GM19468 (cell line): ENCODE results near the gene MAP2.

ENCODE experiments used
- ATAC-seq: cut with Tn5 transposase; IDR thresholded peaks from one replicate; pipeline ENCODE4 v1.9.1; 2021; ENCODE audit warnings: mild to moderate bottlenecking, moderate library complexity, moderate number of reproducible peaks; ENCODE audit not compliant: unreplicated experiment; ENCODE audit errors: extremely low read depth

MAP2 gene

GRCh38 chr2:209687323-209687969 is 263.6 kb downstream of the MAP2 start:
- ATAC-seq: no peak

DNA sequence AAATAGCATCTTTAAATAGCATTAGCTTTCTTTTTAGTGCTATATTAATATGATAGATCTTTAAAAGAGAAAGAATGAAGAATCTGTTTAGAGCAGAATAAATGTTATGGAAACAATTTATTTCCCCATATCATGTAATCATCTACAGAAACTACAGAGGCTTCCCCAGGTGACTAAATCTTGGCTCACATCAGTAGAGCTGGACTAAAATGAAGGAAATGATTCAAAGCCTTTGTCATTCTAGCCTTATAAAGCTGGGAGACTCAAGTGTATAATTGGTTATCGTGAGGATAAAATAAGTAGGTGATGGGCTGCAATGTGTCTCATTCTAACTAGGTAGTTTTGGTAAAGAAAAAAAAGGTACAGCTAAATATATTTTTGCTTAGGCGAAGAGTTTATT is 264.5 kb downstream of the MAP2 start:
- ATAC-seq: no peak

- ATAC-seq: no peak
Observed at GRCh38 chr2:209690029-209690754, 266.3 kb downstream of the MAP2 start.

- no peak for ATAC-seq
Observed at GRCh38 chr2:209694748-209695147, 270.9 kb downstream of the MAP2 start.

- ATAC-seq: peak; percentile 66
Observed at GRCh38 chr2:209696836-209697711, 273.2 kb downstream of the MAP2 start.

- no peak for ATAC-seq
Observed at GRCh38 chr2:209702775-209703174, 278.9 kb downstream of the MAP2 start.

DNA sequence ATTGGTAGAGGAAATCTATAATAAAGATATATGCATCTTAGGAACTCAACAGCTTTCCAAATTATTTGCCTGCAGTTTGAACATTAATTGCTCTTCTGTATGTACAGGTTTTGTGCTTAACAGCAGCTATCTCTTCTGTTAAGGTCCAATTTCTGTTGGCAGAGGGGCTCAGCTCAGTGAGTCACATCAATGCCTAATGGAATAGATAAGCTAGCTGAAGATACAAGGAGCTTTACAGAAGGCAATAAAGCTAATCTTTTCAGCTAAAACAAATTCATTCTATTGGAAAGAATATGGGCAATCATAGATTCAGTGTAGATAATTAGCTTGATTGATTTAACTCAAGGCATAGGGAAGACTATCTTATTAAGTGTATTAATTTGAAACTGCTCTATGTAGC is 289.4 kb downstream of the MAP2 start:
- no peak for ATAC-seq

GRCh38 chr2:209719034-209719433 is 295.2 kb downstream of the MAP2 start:
- ATAC-seq: no peak

GRCh38 chr2:209721497-209721896 is 297.6 kb downstream of the MAP2 start:
- ATAC-seq: no peak

DNA sequence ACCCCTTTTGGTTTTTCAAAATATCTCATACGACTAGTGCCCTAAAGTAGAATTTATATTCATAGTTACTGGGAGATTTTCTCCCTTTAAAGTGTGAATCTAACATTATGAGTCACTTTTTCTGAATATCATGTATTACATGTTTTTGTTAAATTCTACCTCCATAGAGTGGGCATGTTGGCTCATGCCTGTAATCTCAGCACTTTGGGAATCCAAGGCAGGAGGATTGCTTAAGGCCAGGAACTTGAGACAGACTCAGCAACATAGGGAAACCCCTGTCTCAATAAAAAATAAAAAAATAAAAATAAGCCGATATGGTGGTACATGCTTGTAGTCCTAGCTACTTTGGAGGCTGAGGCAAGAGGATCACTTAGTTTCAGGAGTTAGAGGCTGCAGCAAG is 302.5 kb downstream of the MAP2 start:
- ATAC-seq: no peak

DNA sequence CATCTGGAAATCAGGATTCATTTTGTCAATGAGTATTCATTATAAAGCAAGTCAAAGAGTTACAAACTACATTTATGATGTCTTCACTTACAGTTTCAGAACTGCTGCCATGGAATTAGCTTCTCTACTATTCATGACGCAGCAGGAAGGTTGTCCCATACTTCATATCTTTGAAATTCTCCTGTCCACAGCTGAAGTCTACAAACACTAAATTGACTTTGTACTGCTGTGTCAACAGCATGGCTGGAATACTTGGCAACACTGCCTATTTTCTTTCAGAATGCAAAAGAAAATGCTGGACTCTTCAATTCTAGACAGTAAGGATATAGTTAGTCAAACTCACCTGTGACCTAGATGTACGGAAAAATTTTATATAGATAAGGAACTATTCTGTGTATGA is 303.2 kb downstream of the MAP2 start:
- no peak for ATAC-seq

DNA sequence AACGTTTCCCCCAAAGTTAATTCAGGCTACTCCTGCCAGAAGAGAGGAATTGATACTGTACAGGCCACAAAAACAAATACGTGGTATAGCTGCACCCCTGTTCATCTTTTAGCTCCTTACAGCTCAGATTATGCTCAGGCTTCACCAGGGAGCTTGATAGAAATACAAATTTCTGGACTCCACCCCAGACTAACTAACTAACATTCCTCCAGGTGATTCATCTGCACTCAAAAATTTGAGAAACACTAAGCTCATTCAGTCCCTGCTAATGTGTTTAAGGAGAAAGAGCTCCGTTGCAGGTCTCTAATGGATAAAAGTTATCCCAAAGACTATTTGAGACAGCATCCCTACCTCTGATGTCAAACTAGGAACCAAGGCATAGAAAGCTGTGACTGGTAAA is 311.0 kb downstream of the MAP2 start:
- no peak for ATAC-seq

DNA sequence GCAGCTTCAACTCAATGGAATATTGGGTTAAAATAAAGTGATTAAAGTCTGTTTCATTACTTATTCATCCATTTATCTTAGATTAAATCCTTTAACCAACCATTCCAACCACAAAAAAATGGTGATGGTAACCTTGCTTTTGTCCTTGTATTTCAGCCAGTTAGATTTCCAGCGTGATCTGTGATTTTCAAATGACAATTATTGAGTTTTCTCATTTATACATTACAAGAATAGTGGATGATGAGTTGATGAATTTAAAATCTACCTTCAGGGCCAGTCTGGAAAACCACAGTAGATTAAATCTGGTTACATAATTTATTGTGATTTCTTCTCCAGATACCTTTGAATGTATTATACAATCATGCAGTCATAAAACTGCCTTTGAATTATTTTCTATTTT is 318.1 kb downstream of the MAP2 start:
- ATAC-seq: no peak

DNA sequence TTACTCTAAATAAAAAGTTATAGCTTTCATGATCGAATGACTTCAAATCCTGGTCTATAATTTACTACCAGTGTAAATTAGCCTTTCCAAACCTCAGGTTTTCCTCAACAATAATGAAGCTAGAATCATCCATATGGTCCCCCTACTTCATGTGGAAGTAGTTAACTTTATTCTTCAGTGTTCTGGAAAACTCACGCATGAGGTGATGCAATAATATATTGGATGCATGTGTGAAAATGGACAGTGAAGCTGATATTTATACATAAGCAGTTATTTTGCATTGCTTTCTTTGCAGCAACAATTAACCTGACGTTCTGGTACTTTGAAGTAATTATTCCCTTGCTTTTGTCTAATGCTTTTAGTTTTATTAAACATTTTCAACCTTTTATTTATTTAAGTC is 329.2 kb downstream of the MAP2 start:
- no peak for ATAC-seq

DNA sequence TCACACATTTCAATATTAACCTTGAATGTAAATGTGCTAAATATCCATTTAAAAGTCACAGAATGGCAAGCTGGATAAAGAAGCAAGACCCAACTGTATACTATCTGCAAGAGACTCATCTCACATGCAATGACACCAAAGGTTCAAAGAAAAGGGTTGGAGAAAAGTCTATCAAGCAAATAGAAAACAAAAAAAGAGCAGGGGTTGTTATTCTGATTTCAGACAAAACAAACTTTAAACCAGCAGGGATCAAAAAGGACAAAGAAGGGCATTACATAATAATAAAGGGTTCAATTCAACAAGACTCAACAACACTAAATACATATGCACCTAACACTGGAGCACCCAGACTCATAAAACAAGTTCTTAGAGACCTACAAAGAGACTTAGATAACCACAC is 333.3 kb downstream of the MAP2 start:
- no peak for ATAC-seq

DNA sequence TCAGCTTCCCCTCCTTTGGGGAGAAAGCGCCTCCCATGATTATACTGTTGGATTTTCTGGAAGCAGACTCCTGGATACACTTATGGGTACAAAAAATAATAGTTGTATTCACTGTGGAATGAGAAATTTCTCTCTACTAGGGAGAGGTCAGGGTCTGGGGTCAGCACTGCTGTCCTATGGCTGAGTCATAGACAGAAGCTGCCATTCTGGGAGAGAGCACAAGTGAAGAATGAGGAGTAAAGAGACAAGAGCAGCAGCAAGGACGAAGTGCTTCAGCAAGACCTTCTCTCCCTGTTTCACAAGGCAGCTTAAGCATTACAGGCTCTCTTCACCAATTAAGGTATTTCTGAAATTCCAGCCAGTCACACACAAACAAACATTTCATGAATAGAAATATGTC is 337.7 kb downstream of the MAP2 start:
- ATAC-seq: no peak

GRCh38 chr2:209762563-209762962 is 338.7 kb downstream of the MAP2 start:
- no peak for ATAC-seq

GRCh38 chr2:209763106-209763505 is 339.3 kb downstream of the MAP2 start:
- ATAC-seq: no peak

- no peak for ATAC-seq
Observed at GRCh38 chr2:209766613-209767012, 342.8 kb downstream of the MAP2 start.

DNA sequence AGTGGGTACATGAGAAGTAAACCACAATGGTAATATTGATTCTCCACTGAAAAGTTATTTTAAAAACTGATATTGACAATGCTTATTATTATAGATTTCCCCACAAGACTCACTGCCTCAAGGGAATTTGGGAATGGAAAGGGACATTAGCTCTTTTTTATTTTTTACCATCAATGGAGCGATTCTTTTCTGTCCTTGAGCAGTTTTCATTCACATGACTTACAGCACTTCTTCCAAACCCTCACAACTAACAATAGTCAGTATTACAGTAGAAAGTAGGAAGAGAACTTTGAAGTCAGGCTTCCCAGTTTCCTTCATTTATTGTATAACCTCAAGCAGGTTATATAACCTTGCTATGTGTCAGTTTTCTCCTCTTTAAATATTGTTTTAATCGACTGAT is 343.5 kb downstream of the MAP2 start:
- no peak for ATAC-seq

DNA sequence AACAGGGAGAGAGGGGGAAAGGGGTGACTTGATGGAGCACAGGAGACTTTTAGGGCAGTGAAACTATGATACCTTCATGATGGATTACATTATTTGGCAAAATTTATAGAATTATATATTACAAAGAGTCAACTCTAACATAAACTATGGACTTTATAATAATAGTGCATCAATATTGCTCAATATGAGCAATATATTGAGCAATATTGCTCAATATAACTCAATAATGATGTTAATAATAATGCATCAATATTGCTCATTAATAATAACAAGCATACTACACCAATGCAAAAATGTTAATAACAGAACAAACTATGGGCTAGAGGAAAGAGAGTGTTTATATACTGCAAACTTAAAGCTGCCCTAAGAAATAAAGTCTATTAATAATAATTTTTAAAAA is 344.7 kb downstream of the MAP2 start:
- no peak for ATAC-seq
